A204.1 (cell line): ENCODE results near the gene MLST8.

Experiments
- FAIRE-seq: peaks from 2 replicates; lab custom pipeline; 2012; peaks lifted over from hg19 to GRCh38; lab: Jason Lieb, UNC

The MLST8 gene

GRCh38 chr16:2209258-2210008, 4.2 kb downstream of the MLST8 start:
- FAIRE-seq = no peak

GRCh38 chr16:2210009-2210332, 4.7 kb downstream of the MLST8 start:
- no peak for FAIRE-seq

DNA sequence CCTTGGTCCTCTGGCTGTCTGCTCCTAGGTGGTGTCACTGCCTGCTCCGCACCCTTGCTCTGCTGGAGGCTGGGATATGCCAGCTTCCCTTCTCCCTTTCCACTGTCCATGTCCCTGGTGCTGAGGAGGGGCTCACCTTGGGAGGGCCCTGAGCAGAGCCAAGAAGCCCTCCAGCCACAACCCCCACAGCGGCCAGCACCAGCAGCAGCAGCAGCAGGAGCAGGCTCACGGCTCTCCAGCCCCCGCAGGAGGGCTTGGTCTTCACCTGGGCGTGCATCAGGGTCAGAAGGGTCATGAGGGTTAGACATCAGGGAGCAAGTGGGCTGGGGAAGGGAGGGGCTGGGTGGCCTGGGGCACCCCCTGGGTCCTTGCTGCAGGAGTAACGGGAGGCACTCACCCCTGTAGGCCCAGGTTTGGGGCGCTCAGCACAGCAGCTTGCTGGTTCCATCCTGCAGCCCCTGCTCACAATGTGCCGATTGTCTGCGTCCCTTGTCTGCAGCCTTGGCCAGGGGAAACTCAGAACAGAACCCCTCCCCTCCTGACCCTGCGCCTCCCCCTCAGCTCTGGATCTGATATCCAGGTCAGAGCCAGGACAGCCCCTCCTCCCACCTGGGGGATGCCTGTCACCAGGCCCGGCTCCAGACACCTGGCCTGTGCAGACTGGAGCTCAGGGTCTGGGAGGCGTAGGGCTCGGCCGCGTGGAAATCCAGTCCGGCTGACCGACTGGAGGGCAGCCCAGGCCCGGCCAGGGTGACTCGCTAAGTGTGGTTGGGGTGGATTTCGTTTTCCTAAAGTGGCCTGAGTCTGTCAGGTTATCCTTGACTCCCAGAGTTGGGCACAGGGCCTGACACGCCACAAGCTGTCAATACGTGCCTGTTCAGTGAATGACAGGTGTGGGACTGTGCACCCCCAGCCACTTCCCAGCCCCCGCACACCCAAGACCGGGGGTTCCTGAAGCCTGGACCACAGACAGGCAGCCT, 5.4 kb downstream of the MLST8 start, which contains the start of gene BRICD5:
TSS of gene BRICD5 (minus strand) at position 478 of the 980 bp plus-strand sequence. CDS start at position 448, 30 bp downstream.
- FAIRE-seq = no peak

GRCh38 chr16:2211923-2212347, 6.7 kb downstream of the MLST8 start:
- no peak for FAIRE-seq

DNA sequence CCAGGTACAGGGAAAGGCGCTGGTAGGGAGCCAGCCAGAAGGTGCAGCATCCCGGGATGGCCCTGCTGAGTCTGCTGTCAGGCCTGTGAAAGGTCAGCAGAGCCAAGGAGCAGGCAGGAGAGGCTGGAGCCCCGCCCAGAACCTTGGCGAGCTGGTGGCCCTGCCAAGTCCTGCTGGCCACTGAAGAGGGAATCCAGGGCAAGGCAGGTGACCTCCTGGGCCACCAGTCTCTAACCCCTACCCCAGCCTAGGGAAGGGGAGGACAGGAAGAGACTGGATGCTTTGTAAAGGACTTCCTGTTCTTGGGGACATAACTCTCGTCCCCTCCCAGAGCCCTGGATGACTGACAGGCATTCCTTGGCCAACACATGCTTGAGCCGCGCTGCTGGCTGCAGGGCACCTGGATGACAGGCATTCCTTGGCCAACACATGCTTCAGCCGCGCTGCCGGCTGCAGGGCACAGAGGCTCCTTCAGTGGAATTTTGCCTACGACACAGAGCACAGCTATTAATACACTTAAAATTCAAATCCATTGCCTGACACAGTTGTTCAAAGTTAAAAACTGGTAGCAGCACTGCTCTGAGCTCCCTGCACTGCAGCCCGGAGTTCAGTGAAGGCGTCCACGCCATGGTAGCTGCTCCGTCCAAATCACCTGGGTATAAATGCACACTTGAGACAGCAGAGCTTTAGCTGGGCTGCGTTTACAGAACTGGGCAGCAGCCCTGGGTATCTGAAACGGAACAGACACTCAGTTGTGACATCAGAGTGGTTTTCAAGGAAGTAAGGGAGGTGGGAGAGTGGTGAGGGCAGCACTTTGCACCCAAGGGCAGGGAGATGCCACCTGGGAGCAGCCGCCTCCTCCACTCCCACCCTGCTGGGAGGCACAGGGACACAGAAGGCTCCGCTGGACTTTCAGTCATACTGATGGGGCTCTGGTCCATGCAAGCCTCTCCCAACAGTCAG, 7.4 kb downstream of the MLST8 start:
- no peak for FAIRE-seq

DNA sequence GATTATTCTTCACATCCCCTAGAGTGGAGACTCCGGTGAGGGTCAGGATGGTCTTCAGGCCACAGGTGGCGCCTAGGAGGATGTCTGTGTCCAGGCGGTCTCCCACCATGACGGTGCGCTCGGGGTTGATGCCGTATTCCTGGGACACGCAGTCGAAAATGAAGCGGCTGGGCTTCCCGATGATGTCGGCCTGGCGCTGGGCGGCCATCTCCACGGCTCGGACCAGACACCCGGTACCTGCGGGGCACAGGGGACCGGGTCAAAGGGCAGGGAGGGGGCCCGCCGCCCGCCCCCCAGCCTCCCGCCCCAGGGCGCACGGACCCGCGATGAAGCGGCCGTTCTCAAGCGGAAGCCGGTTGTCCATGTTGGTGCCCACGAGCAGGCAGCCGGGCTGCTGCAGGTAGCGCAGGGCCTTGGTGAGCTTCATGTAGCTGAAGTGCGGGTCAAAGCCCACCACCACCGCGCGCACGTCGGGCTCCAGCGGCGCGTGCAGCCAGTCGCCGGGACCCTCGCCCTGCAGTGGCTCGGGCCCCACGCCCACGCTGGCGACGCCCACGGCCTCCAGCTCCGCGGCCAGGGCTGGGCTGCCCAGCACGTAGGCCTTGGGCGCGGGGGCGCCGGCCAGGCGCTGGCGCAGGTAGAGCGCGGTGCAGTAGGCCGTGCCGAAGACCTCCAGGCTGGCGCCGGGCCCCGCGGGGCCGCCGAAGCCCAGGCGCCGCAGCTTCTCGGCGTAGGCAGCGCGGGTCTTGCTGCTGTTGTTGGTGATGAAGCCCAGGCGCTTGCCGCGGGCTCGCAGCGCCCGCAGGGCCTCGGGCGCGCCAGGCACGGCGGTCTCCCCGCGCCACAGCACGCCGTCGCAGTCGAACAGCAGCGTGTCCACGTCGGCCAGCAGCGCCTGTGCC, 8.8 kb downstream of the MLST8 start:
- no peak for FAIRE-seq

DNA sequence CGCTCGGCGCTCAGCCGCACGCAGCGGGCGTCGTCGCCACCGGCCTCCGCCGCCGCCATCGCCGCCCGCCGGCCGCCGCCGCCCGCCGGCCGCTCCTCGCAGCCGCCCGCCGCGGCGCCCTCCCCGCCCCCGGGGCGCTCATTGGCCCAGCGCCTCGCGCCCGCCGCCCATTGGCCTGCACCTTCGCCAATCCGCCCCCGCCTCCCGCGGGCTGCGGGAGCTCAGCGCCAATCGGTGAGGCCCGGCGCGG, 9.4 kb downstream of the MLST8 start, which contains the start of gene PGP:
TSS of gene PGP (minus strand) at position 122 of the 250 bp plus-strand sequence. CDS start at position 59, 63 bp downstream.
- FAIRE-seq = no peak

DNA sequence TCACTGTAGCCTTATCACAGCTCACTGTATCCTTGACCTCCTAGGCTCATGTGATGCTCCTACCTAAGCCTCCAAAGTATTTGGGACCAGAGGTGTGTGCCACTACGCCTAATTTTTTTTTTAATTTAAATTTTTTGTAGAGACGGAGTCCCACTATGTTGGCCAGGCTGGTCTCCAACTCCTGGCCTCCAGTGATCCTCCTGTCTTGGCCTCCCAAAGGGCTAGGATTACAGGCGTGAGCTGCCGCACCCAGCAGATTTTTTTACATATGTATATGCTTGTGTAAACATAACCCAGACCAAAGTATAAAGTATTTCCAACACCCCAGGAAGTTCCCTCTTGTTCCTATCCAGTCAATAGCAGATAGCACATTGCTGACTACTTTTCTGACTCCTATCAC, 11.1 kb downstream of the MLST8 start:
- no peak for FAIRE-seq

DNA sequence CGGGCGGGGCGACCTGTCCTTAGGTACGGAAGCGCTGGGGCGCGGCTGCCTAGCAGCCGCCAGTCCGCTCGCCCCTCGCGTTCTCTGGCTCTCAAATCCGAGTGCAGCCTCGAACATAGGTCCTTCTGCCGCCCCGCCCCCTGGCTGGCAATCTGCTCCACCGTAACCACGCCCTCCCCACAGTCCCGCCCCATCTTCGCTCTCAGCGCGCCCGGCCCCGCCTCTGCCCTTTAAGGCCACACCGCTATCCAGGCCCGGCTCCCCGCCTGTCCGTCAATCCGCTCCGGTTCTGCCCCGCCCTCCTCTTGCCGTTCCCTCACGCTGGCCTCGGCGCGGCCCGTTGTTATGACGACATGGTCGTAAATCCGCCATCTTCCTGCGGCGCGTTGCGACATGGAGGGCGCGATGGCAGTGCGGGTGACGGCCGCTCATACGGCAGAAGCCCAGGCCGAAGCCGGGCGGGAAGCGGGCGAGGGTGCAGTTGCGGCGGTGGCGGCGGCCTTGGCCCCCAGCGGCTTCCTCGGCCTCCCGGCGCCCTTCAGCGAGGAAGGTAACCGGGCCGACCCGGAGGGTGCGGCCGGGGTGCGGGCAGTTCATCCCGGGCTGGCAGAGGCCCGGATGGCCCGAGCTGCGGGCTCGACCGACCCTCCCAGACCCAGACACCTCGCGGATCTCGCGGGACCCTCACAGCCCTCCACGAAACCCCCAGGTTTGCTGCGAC, 18.1 kb downstream of the MLST8 start, which contains the start of gene E4F1:
TSS of gene E4F1 (plus strand) at position 371 of the 721 bp plus-strand sequence. CDS start at position 394, 23 bp downstream.
- FAIRE-seq = peak; percentile 95

- no peak for FAIRE-seq
Measured at GRCh38 chr16:2223942-2224486, 18.8 kb downstream of the MLST8 start.

DNA sequence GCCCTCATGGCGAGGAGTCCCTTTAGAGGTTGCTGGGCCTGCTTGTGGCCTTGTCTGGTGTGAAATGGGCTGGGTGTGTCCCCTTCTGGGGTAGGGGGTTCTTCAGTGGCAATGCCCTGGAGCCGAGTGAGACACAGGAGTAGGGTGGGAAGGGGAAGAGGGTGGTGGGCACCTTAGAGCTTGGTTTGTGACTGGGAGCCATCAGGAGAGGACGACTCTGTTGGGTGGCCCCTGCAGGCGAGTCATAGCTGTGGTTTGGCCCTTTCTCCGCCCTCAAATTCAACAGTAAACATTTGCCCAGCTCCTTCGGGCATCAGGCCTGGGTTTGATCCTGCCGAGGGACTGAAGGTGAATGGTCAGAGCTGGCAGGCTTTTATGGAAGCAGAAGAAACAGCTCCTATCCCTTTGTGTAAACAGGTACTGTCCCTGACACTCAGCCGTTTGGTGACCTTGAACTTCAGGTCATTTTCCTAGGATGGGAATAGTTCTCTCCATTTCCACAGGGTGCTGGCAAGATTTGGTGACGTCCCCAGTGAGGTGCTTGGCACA, 21.1 kb downstream of the MLST8 start:
- FAIRE-seq = no peak

GRCh38 chr16:2226918-2227317, 21.7 kb downstream of the MLST8 start:
- no peak for FAIRE-seq

- no peak for FAIRE-seq
Measured at GRCh38 chr16:2228161-2228824, 23.0 kb downstream of the MLST8 start.

DNA sequence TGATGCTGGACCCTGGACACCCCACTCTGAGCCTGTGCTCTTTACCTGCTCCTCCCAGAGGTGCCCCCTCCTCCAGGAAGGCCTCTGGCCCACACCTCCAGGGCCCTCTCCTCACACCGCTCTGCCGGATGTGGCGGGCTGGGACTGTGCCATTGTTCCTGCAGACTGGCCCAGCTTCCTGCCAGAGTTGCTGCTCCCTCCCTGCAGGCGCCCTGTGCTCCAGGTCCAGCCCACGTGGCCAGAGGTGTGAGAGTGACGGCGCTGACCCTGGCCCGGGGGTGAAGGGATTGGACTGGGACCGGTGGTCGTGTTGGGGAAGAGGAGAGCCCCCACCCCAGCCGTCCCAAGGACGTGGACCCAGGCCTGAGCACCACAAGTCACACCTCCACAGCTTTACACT, 23.8 kb downstream of the MLST8 start:
- FAIRE-seq = no peak

GRCh38 chr16:2229632-2230250, 24.5 kb downstream of the MLST8 start:
- no peak for FAIRE-seq

- FAIRE-seq = no peak
Measured at GRCh38 chr16:2230376-2230775, 25.1 kb downstream of the MLST8 start.

DNA sequence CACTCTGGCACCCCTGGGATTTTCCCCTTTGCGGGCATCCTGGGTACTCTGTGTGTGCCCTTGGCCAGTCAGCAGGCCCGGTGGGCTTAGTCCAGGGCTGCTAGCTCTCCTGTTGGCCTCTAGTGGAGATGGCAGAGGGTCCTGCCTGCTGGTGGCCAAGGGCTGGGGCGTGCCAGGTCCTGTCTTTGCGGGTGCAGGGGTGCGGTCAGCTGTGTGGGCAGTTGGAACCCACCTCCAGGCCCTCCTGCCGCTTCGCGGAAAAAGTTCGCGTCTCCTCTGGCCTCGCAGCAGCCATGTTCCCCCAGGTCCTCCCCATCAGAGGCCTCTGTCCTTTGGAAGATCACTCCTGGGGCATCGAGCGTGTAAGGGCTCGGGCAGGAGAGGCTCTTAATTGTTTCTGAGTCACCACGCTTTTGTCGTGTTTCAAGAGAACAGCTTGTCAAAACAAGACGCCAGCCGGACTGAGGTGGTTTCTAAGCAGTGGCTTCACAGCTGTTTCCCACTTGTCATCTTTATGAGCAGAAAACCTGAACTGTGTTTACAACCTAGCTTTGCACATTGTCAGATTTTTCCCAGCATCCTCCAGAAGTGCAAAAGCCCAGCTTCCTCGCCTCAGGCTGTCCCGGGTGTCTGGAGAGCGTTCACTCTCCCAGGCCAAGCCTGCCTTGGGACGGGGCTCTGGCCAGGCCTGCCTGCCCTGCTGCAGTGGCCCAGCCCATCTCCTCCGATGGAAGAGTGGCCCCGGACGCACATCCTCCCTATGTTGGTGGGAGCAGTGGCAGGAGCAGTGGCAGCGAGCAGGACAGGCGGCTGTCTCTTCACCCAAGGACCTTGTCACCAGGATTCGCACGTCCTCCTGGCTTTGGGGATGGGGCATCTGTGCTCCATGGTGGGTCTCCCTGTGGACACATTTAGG, 26.0 kb downstream of the MLST8 start:
- FAIRE-seq = no peak
